K562 (cell line): ENCODE data around the gene C1orf122. TPM values are rescaled to one million over a fixed set of nuclear protein-coding genes. Genes with fewer than 3 reads are reported as not detected.
"Not testable (repeated sequence)": the region's sequence is repeated elsewhere in the genome, so short reads cannot be mapped to it uniquely, and the experiment has no call there.

Experiments used
- ATAC-seq: fragments of 200-7000 bp; cut with Tn5 transposase; 3 replicates; pipeline ENCODE4 v1.9.1; 2020; ENCODE audit warnings: moderate library complexity
- BruUV-seq: library from RNA; stranded (reverse); fragments of 400-500 nt; replicated peaks from 2 replicates; lab custom pipeline; 2021; lab: Mats Ljungman, UMichigan
- CTCF ChIA-PET: fragments of 300-600 bp; formaldehyde crosslinking; extraction: SDS; loops from one replicate; lab custom pipeline; 2021; ENCODE audit warnings: low intra/inter-chr PET ratio; lab: Yijun Ruan, JAX
- POLR2A ChIA-PET: fragments of 300-600, 350-650 bp; sonication (Branson Sonifier 250); formaldehyde crosslinking; extraction: SDS; loops from one replicate; lab custom pipeline; 2021; ENCODE audit warnings: antibody characterized with exemption, inconsistent platforms; lab: Yijun Ruan, JAX
- DNase-seq, 4 experiments: peaks; one replicate each; pipeline versions ENCODE4 v3.0.0 to v3.0.0-alpha.2; 2011 to 2018; ENCODE audit warnings: low spot score in 3 of 4, mixed read lengths in 3 of 4; ENCODE audit errors: extremely low read depth in 1 of 4
- FAIRE-seq: peaks from 2 replicates; lab custom pipeline; 2011; peaks lifted over from hg19 to GRCh38; lab: Jason Lieb, UNC
- H2AFZ ChIP-seq: 2 replicates; pipeline ENCODE4 v1.6.0; 2011; ENCODE audit warnings: low read depth, low read length, control low read depth, inconsistent platforms
- H3K27ac ChIP-seq: fragments of 200-600 bp; 3 replicates; pipeline ENCODE4 v1.8.0; 2011; ENCODE audit warnings: low read depth, mild to moderate bottlenecking, control low read depth, inconsistent platforms, low read length, moderate library complexity, mixed read lengths; ENCODE audit errors: extremely low read depth
- H3K27me3 ChIP-seq, 2 experiments: fragments of 300-600 bp in 1 of 2; 2 replicates in 1 of 2; 3 replicates in 1 of 2; pipeline versions ENCODE4 v1.6.0 to v1.8.0; 2011; ENCODE audit warnings: inconsistent platforms in 2 of 2, low read length in 2 of 2, mild to moderate bottlenecking in 1 of 2, mixed read lengths in 1 of 2, moderate library complexity in 1 of 2; ENCODE audit not compliant: control insufficient read depth in 2 of 2, insufficient read depth in 2 of 2
- H3K36me3 ChIP-seq: fragments of 300-600 bp; 3 replicates; pipeline ENCODE4 v1.8.0; 2011; ENCODE audit warnings: mild to moderate bottlenecking, low read length, inconsistent platforms; ENCODE audit not compliant: control insufficient read depth, insufficient read depth
- H3K4me1 ChIP-seq, 2 experiments: fragments of 200-600 bp in 1 of 2; replicated peaks in 1 of 2; 2 replicates in 1 of 2; 3 replicates in 1 of 2; pipeline versions ENCODE4 v1.5.1 to v1.8.0; 2011; ENCODE audit warnings: inconsistent platforms in 2 of 2, low read length in 2 of 2, mild to moderate bottlenecking in 1 of 2, mixed read lengths in 1 of 2, moderate library complexity in 1 of 2; ENCODE audit not compliant: control insufficient read depth in 2 of 2, insufficient read depth in 2 of 2
- H3K4me2 ChIP-seq: 2 replicates; pipeline ENCODE4 v1.6.1; 2011; ENCODE audit warnings: low read length, control low read depth, inconsistent platforms, mixed read lengths; ENCODE audit not compliant: insufficient read depth
- H3K4me3 ChIP-seq: fragments of 200-600 bp; sonication (generic), shearing (Covaris generic); 2 replicates; pipeline ENCODE4 v1.5.1; 2016; ENCODE audit warnings: control low read depth, inconsistent platforms
- H3K79me2 ChIP-seq: fragments of 200-600 bp; 3 replicates; pipeline ENCODE4 v1.8.0; 2011; ENCODE audit warnings: low read length, inconsistent platforms; ENCODE audit not compliant: control insufficient read depth, insufficient read depth
- H3K9ac ChIP-seq, 2 experiments: 2 replicates each; pipeline versions ENCODE4 v1.6.0 to v1.6.1; 2011; ENCODE audit warnings: low read depth in 2 of 2, low read length in 2 of 2, control low read depth in 1 of 2, inconsistent platforms in 1 of 2, mild to moderate bottlenecking in 1 of 2, mixed read lengths in 1 of 2; ENCODE audit not compliant: insufficient read depth in 1 of 2
- H3K9me1 ChIP-seq: one replicate; pipeline ENCODE4 v1.6.0; 2011; ENCODE audit warnings: inconsistent platforms, mild to moderate bottlenecking, low read length, moderate library complexity; ENCODE audit not compliant: control insufficient read depth, insufficient read depth
- H3K9me3 ChIP-seq: replicated peaks from 2 replicates; pipeline ENCODE4 v1.5.1; 2011; ENCODE audit warnings: low read depth, low read length, inconsistent platforms; ENCODE audit not compliant: control insufficient read depth, insufficient read depth
- H4K20me1 ChIP-seq: replicated peaks from 2 replicates; pipeline ENCODE4 v1.6.1; 2011; ENCODE audit warnings: low read length, inconsistent platforms, mixed read lengths; ENCODE audit not compliant: control insufficient read depth, insufficient read depth
- HIVEP1 ChIP-seq: fragments of 250-450 bp; sonication (Bioruptor Pico); IDR thresholded peaks from 2 replicates; pipeline ENCODE4 v1.4.0; 2020; ENCODE audit warnings: mild to moderate bottlenecking
- POLR2AphosphoS2 ChIP-seq: IDR thresholded peaks from 2 replicates; pipeline ENCODE4 v1.6.1; 2012; ENCODE audit warnings: low read length, improper control_type of control experiment
- SUPT5H ChIP-seq: fragments of 450-650 bp; IDR thresholded peaks from 2 replicates; pipeline ENCODE4 v1.6.1; 2016
- XRCC3 ChIP-seq: fragments of 450-650 bp; IDR thresholded peaks from 2 replicates; pipeline ENCODE4 v1.6.1; 2017; ENCODE audit warnings: mild to moderate bottlenecking, moderate library complexity
- ZBTB17 ChIP-seq: fragments of 450-650 bp; formaldehyde crosslinking; IDR thresholded peaks from 2 replicates; pipeline ENCODE4 v1.4.0; 2020; ENCODE audit warnings: mild to moderate bottlenecking
- ZNF507 ChIP-seq: conservative IDR thresholded peaks from 2 replicates; pipeline ENCODE4 v1.6.1; 2017; ENCODE audit warnings: missing genetic modification characterization, missing compliant biosample characterization
- WGBS: fragments of 100-300 bp; shearing (Covaris generic); methylation state at CpG from one replicate; pipeline ENCODE4 v1.1.6; 2016; ENCODE audit warnings: low coverage, mixed read lengths; ENCODE audit not compliant: insufficient coverage; ENCODE audit errors: missing lambda C conversion rate; 5-methylcytosine and 5-hydroxymethylcytosine counted together
- in situ Hi-C: fragments of 300-500 bp; cut with MboI; formaldehyde crosslinking; loops from 4 replicates; pipeline ENCODE4 v1.15.0; 2018; ENCODE audit warnings: inconsistent platforms, mixed read lengths
- intact Hi-C: fragments of 100-400 bp; cut with micrococcal nuclease; formaldehyde crosslinking; loops from 2 replicates; pipeline ENCODE4 v1.14.2; 2022
- polyA plus RNA-seq, 8 experiments: library from polyadenylated mRNA; depleted of rRNA in 4 of 8; stranded (reverse) in 5 of 8; unstranded in 3 of 8; fragments of >200 nt; fragmentation: Nextera tagmentation in 2 of 8; fragmentation: Illumina TruSeq in 1 of 8; extraction: Ambion mirVana in 2 of 8; extraction: Trizol in 1 of 8; gene quantifications; 2 replicates each; pipeline versions ENCODE4 v1.2.1 to v1.2.3, GENCODE V29; 2011 to 2014; ENCODE audit warnings: inconsistent platforms in 1 of 8, missing spikeins in 1 of 8
- total RNA-seq, 7 experiments: library from RNA; depleted of rRNA in 6 of 7; stranded (reverse); fragments of >200 nt in 6 of 7; fragmentation: Illumina TruSeq in 2 of 7; extraction: Trizol in 2 of 7; gene quantifications; 2 replicates each; pipeline versions ENCODE4 v1.2.1 to v1.2.3, GENCODE V29; 2011 to 2021; ENCODE audit warnings: low replicate concordance in 1 of 7
- TF ChIP-seq, protein P1 (sequence below): fragments of 250-450 bp; sonication (Bioruptor Pico); IDR thresholded peaks from 2 replicates; pipeline ENCODE4 v1.9.0; 2021; ENCODE audit warnings: mild to moderate bottlenecking
- TF ChIP-seq, protein P2 (sequence below): fragments of 250-450 bp; sonication (Bioruptor Pico); IDR thresholded peaks from 2 replicates; pipeline ENCODE4 v1.5.0; 2021; ENCODE audit warnings: mild to moderate bottlenecking, borderline replicate concordance

Gene C1orf122
- total and polyA plus RNA-seq, 9 of the 15 experiments (the other 6 are each of a cell fraction or from before 2014, with no cell fraction given) = 3.6 to 70.9 (median 17.3) TPM

- intact Hi-C loops, H3K4me3 ChIP-seq, H3K4me1 ChIP-seq, H3K36me3 ChIP-seq, H3K9me3 ChIP-seq, H3K27me3 ChIP-seq, ATAC-seq, H3K9ac ChIP-seq, DNase-seq, CTCF ChIA-PET, in situ Hi-C loops, H3K9me1 ChIP-seq, H2AFZ ChIP-seq, BruUV-seq, H3K4me2 ChIP-seq, H3K27ac ChIP-seq, H3K79me2 ChIP-seq, H4K20me1 ChIP-seq, POLR2A ChIA-PET, FAIRE-seq: not testable (repeated sequence)
Observed at GRCh38 chr1:37771440-37771839, 36.1 kb upstream of the C1orf122 start.

GRCh38 chr1:37776946-37777516, 30.6 kb upstream of the C1orf122 start:
- TF ChIP-seq, protein P1, sequence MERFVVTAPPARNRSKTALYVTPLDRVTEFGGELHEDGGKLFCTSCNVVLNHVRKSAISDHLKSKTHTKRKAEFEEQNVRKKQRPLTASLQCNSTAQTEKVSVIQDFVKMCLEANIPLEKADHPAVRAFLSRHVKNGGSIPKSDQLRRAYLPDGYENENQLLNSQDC (CRISPR knock-in tag) = no peak
- TF ChIP-seq ZNF507 (no peak), POLR2AphosphoS2 (no peak), XRCC3 (no peak), SUPT5H (no peak), HIVEP1 (CRISPR knock-in tag) (no peak), ZBTB17 (CRISPR knock-in tag) (no peak)
- TF ChIP-seq, protein P2, sequence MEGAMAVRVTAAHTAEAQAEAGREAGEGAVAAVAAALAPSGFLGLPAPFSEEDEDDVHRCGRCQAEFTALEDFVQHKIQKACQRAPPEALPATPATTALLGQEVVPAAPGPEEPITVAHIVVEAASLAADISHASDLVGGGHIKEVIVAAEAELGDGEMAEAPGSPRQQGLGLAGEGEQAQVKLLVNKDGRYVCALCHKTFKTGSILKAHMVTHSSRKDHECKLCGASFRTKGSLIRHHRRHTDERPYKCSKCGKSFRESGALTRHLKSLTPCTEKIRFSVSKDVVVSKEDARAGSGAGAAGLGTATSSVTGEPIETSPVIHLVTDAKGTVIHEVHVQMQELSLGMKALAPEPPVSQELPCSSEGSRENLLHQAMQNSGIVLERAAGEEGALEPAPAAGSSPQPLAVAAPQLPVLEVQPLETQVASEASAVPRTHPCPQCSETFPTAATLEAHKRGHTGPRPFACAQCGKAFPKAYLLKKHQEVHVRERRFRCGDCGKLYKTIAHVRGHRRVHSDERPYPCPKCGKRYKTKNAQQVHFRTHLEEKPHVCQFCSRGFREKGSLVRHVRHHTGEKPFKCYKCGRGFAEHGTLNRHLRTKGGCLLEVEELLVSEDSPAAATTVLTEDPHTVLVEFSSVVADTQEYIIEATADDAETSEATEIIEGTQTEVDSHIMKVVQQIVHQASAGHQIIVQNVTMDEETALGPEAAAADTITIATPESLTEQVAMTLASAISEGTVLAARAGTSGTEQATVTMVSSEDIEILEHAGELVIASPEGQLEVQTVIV = no peak
- Histone ChIP-seq H3K9ac (no peak overlapping the region), H3K27ac (no peak overlapping the region), H3K4me1 (no peaks in the 10 kb centered on the region), H3K27me3 (peaks cover 15 to 27% of the 10 kb centered on the region in 2 experiments; a peak in 4 of 5 replicates), H3K4me3 (no peak overlapping the region), H3K9me1 (no peaks in the 10 kb centered on the region), H2AFZ (no peak overlapping the region), H3K36me3 (no peaks in the 10 kb centered on the region), H4K20me1 (0 out of 2 replicates have a peak, but pooled peaks cover 4% of the 10 kb centered on the region), H3K4me2 (no peak overlapping the region), H3K9me3 (no peaks in the 10 kb centered on the region; the same call in 1 of the 2 replicates), H3K79me2 (no peaks in the 10 kb centered on the region)
- ChIA-PET CTCF (no interaction called here), POLR2A (interaction anchor here (0.6 to 0.8 kb wide), 3 partner anchors 11 to 507 kb away, joined by 3 read pairs; no protein-coding TSS in a partner anchor)
- 3% methylated on average over 4 of the region's 4 CpGs for WGBS
- intact Hi-C loops (no loop called here), in situ Hi-C loops (no loop called here)
- peak; percentile 50; the same call in 2 of the 3 replicates for ATAC-seq
- no peak for DNase-seq
- no TSS peak for BruUV-seq
- FAIRE-seq = no peak
